Endothelial cell of umbilical vein (primary cell): ENCODE data around the gene RRM1. TPM values are rescaled to one million over a fixed set of nuclear protein-coding genes. Genes with fewer than 3 reads are reported as not detected.

Experiments used
- BruUV-seq: library from RNA; stranded (reverse); fragments of 400-500 nt; replicated peaks from 2 replicates; lab custom pipeline; 2021; lab: Mats Ljungman, UMichigan
- CTCF ChIA-PET: fragments of 300-600, 350-600 bp; sonication (Branson Sonifier 250); formaldehyde crosslinking; loops from one replicate; lab custom pipeline; 2021; ENCODE audit warnings: antibody characterized with exemption, inconsistent platforms; lab: Charles Lee
- POLR2A ChIA-PET: fragments of 300-600, 350-600 bp; sonication (Branson Sonifier 250); formaldehyde crosslinking; loops from one replicate; lab custom pipeline; 2021; ENCODE audit warnings: antibody characterized with exemption, inconsistent platforms; lab: Charles Lee
- DNase-seq: peaks from one replicate; pipeline ENCODE4 v3.0.0-alpha.2; 2011; ENCODE audit warnings: low read depth, low spot score
- FAIRE-seq: peaks from 2 replicates; lab custom pipeline; 2011; peaks lifted over from hg19 to GRCh38; lab: Jason Lieb, UNC
- H2AFZ ChIP-seq: 2 replicates; pipeline ENCODE4 v1.6.0; 2012; ENCODE audit warnings: low read depth, low read length, control low read depth, inconsistent platforms
- H3K27ac ChIP-seq: 2 replicates; pipeline ENCODE4 v1.5.1; 2011; ENCODE audit warnings: low read depth, mild to moderate bottlenecking, control low read depth, low read length, moderate library complexity; ENCODE audit not compliant: insufficient read depth
- H3K27me3 ChIP-seq, 2 experiments: 2 replicates each; pipeline versions ENCODE4 v1.6.0 to v1.6.1; 2011; ENCODE audit warnings: low read length in 2 of 2, mixed read lengths in 1 of 2; ENCODE audit not compliant: control insufficient read depth in 2 of 2, insufficient read depth in 2 of 2
- H3K36me3 ChIP-seq, 2 experiments: 2 replicates in 1 of 2; 3 replicates in 1 of 2; pipeline ENCODE4 v1.5.1; 2011; ENCODE audit warnings: low read length in 2 of 2, mild to moderate bottlenecking in 1 of 2, moderate library complexity in 1 of 2; ENCODE audit not compliant: control insufficient read depth in 2 of 2, insufficient read depth in 2 of 2; ENCODE audit errors: extremely low read depth in 1 of 2
- H3K4me1 ChIP-seq: 3 replicates; pipeline ENCODE4 v1.5.1; 2011; ENCODE audit warnings: mild to moderate bottlenecking, low read length; ENCODE audit not compliant: control insufficient read depth, insufficient read depth; ENCODE audit errors: extremely low read depth
- H3K4me2 ChIP-seq: 2 replicates; pipeline ENCODE4 v1.6.1; 2011; ENCODE audit warnings: low read length, control low read depth, mixed read lengths; ENCODE audit not compliant: insufficient read depth
- H3K4me3 ChIP-seq, 3 experiments: fragments of 200-600 bp in 1 of 3; sonication (generic), shearing (Covaris generic) in 1 of 3; replicated peaks in 1 of 3; 2 replicates each; pipeline ENCODE4 v1.5.1; 2011 to 2016; ENCODE audit warnings: control low read depth in 3 of 3, low read length in 3 of 3, mild to moderate bottlenecking in 2 of 3, inconsistent platforms in 1 of 3, low read depth in 1 of 3, moderate library complexity in 1 of 3; ENCODE audit not compliant: insufficient read depth in 1 of 3
- H3K79me2 ChIP-seq: 2 replicates; pipeline ENCODE4 v1.6.0; 2012; ENCODE audit warnings: low read length, inconsistent platforms; ENCODE audit not compliant: control insufficient read depth, insufficient read depth
- H3K9ac ChIP-seq: replicated peaks from 2 replicates; pipeline ENCODE3; 2011; ENCODE audit warnings: low read length, control low read depth; ENCODE audit not compliant: insufficient read depth; ENCODE audit errors: extremely low read depth
- H3K9me1 ChIP-seq: replicated peaks from 3 replicates; pipeline ENCODE4 v1.6.0; 2011; ENCODE audit warnings: mild to moderate bottlenecking, low read length; ENCODE audit not compliant: control insufficient read depth, insufficient read depth; ENCODE audit errors: extremely low read depth
- H3K9me3 ChIP-seq: replicated peaks from 2 replicates; pipeline ENCODE4 v1.5.1; 2012; ENCODE audit warnings: low read length, inconsistent platforms; ENCODE audit not compliant: control insufficient read depth, insufficient read depth
- H4K20me1 ChIP-seq: replicated peaks from 2 replicates; pipeline ENCODE3; 2011; ENCODE audit warnings: mild to moderate bottlenecking, low read length; ENCODE audit not compliant: control insufficient read depth, insufficient read depth; ENCODE audit errors: extremely low read depth
- EZH2 ChIP-seq: IDR thresholded peaks from 2 replicates; pipeline ENCODE4 v1.6.1; 2012; ENCODE audit warnings: borderline replicate concordance, low read depth, mild to moderate bottlenecking, moderate library complexity, low read length, inconsistent platforms; ENCODE audit not compliant: severe bottlenecking
- FOS ChIP-seq: IDR thresholded peaks from 2 replicates; pipeline ENCODE4 v1.6.1; 2011; ENCODE audit warnings: mild to moderate bottlenecking, low read length, moderate library complexity, borderline replicate concordance; ENCODE audit not compliant: insufficient read depth
- GATA2 ChIP-seq: IDR thresholded peaks from 2 replicates; pipeline ENCODE4 v1.7.0; 2011; ENCODE audit warnings: low read depth, mild to moderate bottlenecking, moderate library complexity, mixed read lengths, low read length; ENCODE audit not compliant: insufficient read length, insufficient read depth
- JUN ChIP-seq: IDR thresholded peaks from 2 replicates; pipeline ENCODE4 v1.6.1; 2011; ENCODE audit warnings: borderline replicate concordance, low read depth; ENCODE audit not compliant: insufficient read length, insufficient read depth
- MYC ChIP-seq: IDR thresholded peaks from one replicate; pipeline ENCODE4 v1.6.1; 2011; ENCODE audit warnings: mild to moderate bottlenecking, low read depth, low read length
- POLR2A ChIP-seq: IDR thresholded peaks from 2 replicates; pipeline ENCODE4 v1.6.1; 2012; ENCODE audit warnings: low read depth, mild to moderate bottlenecking, control low read depth, low read length
- POLR2AphosphoS5 ChIP-seq: IDR thresholded peaks from 2 replicates; pipeline ENCODE4 v1.6.1; 2012; ENCODE audit warnings: low read depth, mild to moderate bottlenecking, control low read depth, low read length, moderate library complexity; ENCODE audit not compliant: insufficient read depth
- dilution Hi-C: fragments of 300-500 bp; cut with MboI; formaldehyde crosslinking; loops from one replicate; pipeline ENCODE4 v1.15.0; 2019; ENCODE audit warnings: low sequenced_read_pairs; ENCODE audit not compliant: extremely low pct_ligation_motif_present
- intact Hi-C: fragments of 100-400 bp; cut with micrococcal nuclease; formaldehyde crosslinking; loops from one replicate; pipeline ENCODE4 v1.10.0; 2022
- polyA plus RNA-seq, 4 experiments: library from polyadenylated mRNA; depleted of rRNA in 3 of 4; stranded (reverse) in 3 of 4; unstranded in 1 of 4; fragments of >200 nt; gene quantifications; 2 replicates each; pipeline versions ENCODE4 v1.2.1 to v1.2.3, GENCODE V29; 2011 to 2012; ENCODE audit warnings: missing spikeins in 1 of 4
- total RNA-seq: library from RNA; stranded (reverse); gene quantifications from 2 replicates; pipeline ENCODE4 v1.2.3, GENCODE V29; 2021
- TF ChIP-seq, protein P1 (sequence below), 2 donors: IDR thresholded peaks; 1 replicate in 1 of 2; 2 replicates in 1 of 2; pipeline ENCODE4 v1.5.1; 2011; ENCODE audit warnings: low read length in 2 of 2, mild to moderate bottlenecking in 2 of 2, moderate library complexity in 2 of 2, control low read depth in 1 of 2, inconsistent platforms in 1 of 2, low read depth in 1 of 2; ENCODE audit not compliant: insufficient read depth in 1 of 2; ENCODE audit errors: extremely low read depth in 1 of 2
- TF ChIP-seq, protein P2 (sequence below): IDR thresholded peaks from 2 replicates; pipeline ENCODE4 v1.6.1; 2011; ENCODE audit not compliant: insufficient read depth, insufficient read length

The RRM1 gene
- total and polyA plus RNA-seq, 2 donors (not counting 3 experiments of a cell fraction or from before 2014, with no cell fraction given): 55.3 to 112 TPM

DNA sequence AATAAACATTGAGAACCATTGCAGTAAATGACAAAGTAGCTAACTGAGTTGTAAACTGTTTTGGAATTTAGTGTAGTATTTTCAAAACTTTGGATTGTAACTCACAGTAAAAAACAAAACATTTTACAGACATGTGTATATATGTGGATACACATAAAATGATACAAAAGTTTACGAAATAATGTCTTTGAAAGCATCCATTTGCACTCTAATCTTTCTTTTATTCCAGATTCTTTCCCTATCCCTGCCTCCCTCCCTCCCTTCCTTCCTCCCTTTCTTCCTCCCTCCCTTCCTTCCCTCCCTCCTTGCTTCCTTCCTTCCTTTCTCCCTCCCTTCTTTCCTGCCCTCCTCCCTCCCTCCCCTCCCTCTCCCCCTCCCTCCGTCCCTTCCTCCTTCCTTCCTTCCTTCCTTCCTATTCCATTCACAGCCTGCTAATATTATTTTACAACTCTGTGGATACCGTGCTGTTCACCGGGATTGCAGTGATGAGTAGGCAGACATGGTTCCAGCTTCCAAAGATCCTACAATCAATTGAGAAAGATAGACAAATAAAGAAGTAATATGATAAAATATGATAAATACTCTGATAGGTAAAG lies 3.5 kb downstream of the RRM1 start:
- CTCF ChIA-PET: interaction anchor here (0.9 kb wide), 1 partner anchor 40 kb away, joined by 4 read pairs; no protein-coding TSS in a partner anchor
- dilution Hi-C loops: no loop called here
- Histone ChIP-seq H3K4me1 (peaks cover 11% of the 10 kb centered on the region), H2AFZ (no peak overlapping the region), H3K9me1 (no peaks in the 10 kb centered on the region), H3K27me3 (no peaks in the 10 kb centered on the region), H4K20me1 (no peaks in the 10 kb centered on the region), H3K9me3 (no peaks in the 10 kb centered on the region), H3K4me2 (no peak overlapping the region), H3K27ac (no peak overlapping the region), H3K36me3 (no peaks in the 10 kb centered on the region), H3K9ac (no peak overlapping the region), H3K4me3 (no peak overlapping the region), H3K79me2 (peaks cover 62% of the 10 kb centered on the region)
- DNase-seq (no peak), FAIRE-seq (peak; percentile 52)
- BruUV-seq: no TSS peak
- POLR2A ChIA-PET: no interaction called here
- TF ChIP-seq, protein P1, sequence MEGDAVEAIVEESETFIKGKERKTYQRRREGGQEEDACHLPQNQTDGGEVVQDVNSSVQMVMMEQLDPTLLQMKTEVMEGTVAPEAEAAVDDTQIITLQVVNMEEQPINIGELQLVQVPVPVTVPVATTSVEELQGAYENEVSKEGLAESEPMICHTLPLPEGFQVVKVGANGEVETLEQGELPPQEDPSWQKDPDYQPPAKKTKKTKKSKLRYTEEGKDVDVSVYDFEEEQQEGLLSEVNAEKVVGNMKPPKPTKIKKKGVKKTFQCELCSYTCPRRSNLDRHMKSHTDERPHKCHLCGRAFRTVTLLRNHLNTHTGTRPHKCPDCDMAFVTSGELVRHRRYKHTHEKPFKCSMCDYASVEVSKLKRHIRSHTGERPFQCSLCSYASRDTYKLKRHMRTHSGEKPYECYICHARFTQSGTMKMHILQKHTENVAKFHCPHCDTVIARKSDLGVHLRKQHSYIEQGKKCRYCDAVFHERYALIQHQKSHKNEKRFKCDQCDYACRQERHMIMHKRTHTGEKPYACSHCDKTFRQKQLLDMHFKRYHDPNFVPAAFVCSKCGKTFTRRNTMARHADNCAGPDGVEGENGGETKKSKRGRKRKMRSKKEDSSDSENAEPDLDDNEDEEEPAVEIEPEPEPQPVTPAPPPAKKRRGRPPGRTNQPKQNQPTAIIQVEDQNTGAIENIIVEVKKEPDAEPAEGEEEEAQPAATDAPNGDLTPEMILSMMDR (IDR thresholded peaks at IDR 0.05; ENCODE audit: extremely low read depth in 1 of 2, insufficient read depth in 1 of 2, low read depth in 1 of 2, low read length in 2 of 2): no peak
- no peak for TF ChIP-seq POLR2AphosphoS5
- no peak for TF ChIP-seq EZH2
- TF ChIP-seq POLR2A: no peak
- TF ChIP-seq GATA2: no peak
- intact Hi-C loops: no loop called here

DNA sequence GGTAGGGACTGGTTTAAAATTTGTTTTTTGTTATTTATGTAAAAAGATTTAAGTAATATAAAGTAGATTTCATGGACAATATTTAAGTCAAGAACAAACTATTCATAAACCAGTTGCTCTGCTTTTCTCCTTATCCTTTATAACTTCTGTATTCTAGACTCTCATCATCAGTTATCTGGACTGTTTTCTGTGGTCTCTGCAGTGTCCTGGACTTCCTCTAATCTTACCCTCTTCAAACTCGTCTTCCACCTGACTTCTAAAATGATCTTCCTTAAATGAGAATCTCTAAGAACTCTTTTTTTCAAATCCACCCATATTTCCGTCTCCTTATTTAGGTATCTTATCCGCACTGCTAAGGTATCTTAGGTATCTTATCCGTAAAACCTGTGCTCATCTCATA lies 8.1 kb downstream of the RRM1 start:
- intact Hi-C loops (no loop called here), dilution Hi-C loops (no loop called here)
- Histone ChIP-seq H3K9ac (no peak overlapping the region), H4K20me1 (no peaks in the 10 kb centered on the region), H3K9me1 (no peaks in the 10 kb centered on the region), H3K4me3 (no peak overlapping the region), H3K4me1 (no peaks in the 10 kb centered on the region), H3K27ac (no peak overlapping the region), H2AFZ (no peak overlapping the region), H3K79me2 (peaks cover 49% of the 10 kb centered on the region), H3K4me2 (no peak overlapping the region), H3K36me3 (peaks cover 0 to 6% of the 10 kb centered on the region in 2 experiments), H3K9me3 (no peaks in the 10 kb centered on the region), H3K27me3 (no peaks in the 10 kb centered on the region)
- no peak for DNase-seq
- no TSS peak for BruUV-seq
- ChIA-PET POLR2A (no interaction called here), CTCF (no interaction called here)
- TF ChIP-seq POLR2A: no peak
- TF ChIP-seq, protein P2, sequence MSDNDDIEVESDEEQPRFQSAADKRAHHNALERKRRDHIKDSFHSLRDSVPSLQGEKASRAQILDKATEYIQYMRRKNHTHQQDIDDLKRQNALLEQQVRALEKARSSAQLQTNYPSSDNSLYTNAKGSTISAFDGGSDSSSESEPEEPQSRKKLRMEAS: no peak
- no peak for TF ChIP-seq POLR2AphosphoS5
- no peak for TF ChIP-seq MYC
- no peak for TF ChIP-seq FOS
- TF ChIP-seq JUN: no peak
- no peak for TF ChIP-seq EZH2
- no peak for TF ChIP-seq GATA2
- TF ChIP-seq, protein P1 (IDR thresholded peaks at IDR 0.05; ENCODE audit: extremely low read depth in 1 of 2, insufficient read depth in 1 of 2, low read depth in 1 of 2, low read length in 2 of 2): no peak
- FAIRE-seq: no peak
